Iris pigment epithelial cell (primary cell): Measurements from ENCODE around the gene TCF3.
A peak's percentile ranks its signal among the peaks of the same experiment; 100 is the strongest.
"Not testable (repeated sequence)": the region's sequence is repeated elsewhere in the genome, so short reads cannot be mapped to it uniquely, and the experiment has no call there.

ENCODE experiments used
- DNase-seq: peaks from one replicate; pipeline ENCODE4 v3.0.0-alpha.2; 2011; ENCODE audit warnings: low read depth

The TCF3 gene

DNA sequence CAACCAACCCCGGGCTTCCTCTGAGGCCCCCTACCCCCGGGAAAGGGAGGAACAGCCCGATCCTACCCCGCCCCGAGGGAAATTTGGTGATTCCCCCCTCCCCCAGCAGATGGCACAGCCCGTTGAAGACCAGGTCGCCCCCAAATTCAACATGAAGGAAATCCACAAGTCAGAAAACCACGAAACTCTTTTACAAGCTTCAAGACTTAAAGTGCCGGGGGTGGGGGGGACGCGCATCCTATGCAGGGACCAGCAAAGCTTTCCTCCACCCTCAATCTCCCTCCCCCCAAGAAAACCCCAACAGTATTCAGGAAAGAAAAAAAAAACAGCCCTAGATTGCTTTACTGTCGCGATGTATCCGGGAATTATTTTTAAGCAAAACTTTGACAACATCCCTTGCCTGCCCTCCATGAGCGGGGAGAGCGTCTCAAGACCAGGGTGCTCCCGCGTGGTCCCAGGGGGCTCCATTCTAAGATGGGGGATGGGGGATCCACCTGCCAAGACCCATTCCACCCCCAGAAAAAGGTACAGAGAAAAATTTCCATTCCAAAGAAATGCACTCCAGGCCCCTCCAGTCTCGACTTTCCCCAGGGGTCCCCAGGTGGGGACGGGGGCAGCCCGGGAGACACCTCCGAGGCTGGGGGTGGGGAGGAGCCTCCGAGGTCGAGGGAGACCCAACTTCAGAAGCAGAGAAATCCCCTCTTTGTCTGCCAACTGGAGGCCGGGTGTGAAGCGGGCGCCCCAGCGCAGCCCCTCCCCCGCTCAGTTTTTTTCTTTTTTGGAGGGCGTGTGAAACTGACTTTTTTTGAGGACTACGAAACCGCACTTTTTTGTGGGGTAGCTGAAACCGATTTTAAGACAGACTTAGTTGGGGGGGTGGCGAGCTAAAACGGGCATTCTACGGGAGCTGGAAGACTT, 1.5 kb downstream of the TCF3 start:
- DNase-seq = peak; percentile 47

DNA sequence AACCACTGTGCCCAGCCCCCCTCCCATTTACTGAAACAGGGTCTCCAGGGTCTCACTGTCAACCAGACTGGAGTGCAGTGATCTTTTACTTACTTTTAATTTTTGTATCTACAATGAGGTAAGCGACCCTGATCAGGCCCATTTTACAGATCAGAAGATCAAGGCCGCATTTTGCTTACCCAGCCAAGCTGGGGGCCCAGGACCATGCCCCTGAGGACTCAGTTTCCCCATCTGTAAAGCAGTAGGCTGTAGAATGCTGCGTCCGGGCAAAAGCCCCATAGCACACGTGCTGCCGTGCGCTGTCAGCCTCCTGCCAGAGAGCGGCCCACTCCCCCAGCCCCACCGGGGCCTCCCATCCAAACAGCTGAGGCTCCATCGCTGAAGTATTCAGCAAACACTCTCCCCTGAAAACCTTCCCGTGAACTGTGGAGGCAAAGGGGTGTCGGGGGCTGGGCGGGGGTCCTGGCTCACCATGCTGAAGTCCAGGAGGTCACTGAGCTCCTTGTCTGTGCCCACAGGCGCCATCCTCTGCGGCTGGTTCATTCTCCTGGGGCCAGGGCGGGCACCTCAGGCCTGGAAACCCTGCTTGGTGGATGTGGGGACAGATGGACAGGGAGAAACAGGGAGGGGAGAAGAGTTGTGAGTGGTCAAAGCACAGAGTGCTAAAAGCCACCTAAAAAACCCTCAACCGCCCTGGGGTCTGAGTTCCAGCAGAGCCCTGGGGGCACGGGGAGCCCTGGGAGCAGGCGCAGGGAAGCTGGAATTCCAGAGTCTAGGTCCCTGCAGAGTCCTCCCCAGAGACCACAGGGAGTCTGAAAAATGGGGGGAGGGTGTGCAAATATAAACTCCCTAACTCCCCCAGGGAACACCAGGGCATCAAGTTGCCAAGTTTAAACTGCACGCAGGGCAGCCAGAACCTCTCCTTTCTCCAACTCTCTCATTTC, 2.4 kb downstream of the TCF3 start:
- no peak for DNase-seq

DNA sequence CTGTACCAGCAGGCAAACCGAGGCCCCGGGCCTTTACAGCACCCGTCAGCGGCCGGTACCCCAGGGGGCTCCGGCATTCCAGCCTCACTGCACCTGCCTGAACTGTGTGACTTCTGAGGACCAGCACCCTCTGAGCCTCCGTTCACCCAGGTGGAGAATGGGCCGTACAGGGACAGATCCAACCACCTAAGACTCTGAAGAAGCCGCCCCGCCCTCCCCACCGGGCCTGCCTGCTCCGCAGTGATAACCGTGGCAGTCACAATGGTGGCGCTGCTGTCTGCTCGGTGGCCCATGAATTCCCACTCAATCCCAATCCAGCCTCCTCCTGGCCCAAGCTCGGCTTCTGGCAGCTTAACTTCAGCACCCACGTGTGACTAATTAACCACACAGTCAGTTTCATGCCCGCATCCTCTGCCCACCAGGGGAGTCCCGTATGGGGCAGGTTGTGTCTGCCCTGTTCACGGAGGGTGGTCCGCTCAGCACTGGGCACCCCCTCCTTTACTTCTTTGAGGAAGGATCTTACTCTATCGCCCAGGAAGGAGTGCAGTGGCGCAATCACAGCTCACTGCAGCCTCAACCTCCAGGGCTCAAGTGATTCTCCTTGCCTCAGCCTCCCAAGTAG, 3.4 kb downstream of the TCF3 start:
- DNase-seq = no peak

DNA sequence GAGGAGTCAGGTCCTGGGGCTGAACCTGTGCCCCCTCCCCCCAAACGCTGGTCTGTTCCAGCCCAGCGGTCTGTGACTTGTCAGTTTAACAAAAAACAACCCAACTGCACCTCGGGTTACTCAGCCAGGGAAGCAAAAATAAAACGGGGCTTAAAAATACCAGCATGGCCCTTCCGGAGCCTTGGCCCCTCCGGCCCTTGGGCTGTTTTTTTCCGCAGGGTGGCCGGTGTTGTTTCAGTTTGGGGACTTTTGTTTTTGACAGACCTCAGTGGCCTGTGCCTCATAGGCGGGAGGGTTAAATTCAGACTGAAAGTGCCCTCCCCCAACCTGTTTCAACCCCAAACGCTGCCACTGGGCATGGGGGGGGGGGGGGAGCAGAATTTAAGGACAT, 4.0 kb downstream of the TCF3 start:
- DNase-seq = no peak

- DNase-seq = no peak
These were observed 4.6 kb downstream of the TCF3 start for GRCh38 chr19:1647501-1648458.

- no peak for DNase-seq
These were observed 5.6 kb downstream of the TCF3 start for GRCh38 chr19:1646659-1647453.

GRCh38 chr19:1646149-1646548, 6.3 kb downstream of the TCF3 start:
- DNase-seq = no peak

DNA sequence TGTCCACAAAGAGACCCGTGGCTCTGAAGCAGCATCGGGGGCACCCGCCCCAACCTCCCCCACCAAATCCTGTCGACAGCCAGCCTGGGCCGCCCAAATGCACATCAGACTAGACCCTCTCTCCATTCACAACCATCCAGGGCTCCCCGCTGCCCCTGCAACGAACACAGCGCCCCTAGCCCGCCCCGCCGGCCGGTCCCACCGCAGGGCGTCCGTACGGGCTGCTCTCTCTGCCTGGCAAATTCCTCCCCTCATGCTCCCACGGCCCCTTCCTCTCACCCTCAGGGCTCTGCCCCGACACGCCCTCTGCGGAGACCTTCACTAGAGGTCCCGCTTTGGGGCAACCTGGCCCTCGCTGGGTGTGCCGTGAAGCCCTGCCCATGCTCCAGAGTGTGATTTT, 7.1 kb downstream of the TCF3 start:
- no peak for DNase-seq

GRCh38 chr19:1644070-1644469, 8.3 kb downstream of the TCF3 start:
- DNase-seq = no peak

DNA sequence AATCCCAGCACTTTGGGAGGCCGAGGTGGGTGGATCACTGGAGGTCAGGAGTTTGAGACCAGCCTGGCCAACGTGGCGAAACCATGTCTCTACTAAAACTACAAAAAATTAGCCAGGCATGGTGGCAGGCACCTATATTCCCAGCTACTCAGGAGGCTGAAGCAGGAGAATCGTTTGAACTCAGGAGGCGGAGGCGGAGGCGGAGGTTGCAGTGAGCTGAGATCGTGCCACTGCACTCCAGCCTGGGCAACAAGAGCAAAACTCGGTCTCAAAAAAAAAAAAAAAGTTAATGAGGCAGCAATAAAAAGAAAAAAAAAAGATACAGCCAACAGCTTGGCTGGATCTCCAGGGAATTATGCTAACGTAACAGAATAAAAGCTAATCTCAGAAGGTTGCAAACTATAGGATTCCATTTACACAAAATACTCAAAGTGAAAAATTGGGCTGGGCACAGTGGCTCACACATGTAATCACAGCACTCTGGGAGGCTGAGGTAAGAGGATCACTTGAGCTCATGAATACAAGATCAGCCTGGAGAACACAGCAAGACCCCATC, 11.4 kb downstream of the TCF3 start:
- not testable (repeated sequence) for DNase-seq

DNA sequence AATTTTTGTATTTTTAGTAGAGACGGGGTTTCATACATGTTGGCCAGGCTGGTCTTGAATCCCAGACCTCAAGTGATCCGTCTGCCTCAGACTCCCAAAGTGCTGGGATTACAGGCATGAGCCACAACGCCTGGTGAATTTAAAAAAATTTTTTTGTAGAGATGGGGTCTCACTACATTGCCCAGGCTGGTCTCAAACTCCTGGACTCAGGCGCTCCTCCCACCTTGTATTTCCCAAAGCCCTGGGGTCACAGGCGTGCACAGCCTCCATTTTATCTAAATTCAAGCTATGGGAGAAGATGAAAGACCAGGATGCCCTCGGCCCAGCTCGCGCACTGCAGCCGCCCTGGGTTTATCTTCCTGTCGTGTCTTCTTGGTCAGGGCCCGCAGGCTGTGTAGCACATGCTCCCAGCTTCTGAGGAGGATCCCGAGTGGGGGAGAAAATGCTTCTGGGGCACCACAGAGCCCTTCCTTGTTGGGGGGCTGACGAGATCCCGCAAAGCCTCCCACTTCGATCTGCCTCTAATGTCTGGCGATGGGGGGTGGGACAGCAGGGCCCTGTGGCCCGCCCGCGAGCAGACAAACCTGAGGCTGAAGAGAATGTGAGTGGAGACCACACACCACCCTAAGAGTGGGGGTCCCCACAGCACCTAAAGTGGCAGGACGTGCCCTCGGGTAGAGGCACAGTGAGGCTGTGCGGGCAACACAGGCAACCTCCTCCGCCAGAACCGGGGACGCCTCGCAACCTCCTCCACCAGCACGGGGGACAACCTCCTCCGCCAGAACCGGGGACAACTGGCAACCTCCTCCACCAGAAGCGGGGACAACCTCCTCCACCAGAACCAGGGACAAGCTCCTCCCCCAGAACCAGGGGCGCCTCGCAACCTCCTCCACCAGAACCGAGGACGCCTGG, 15.8 kb downstream of the TCF3 start:
- no peak for DNase-seq

GRCh38 chr19:1634938-1635243, 17.5 kb downstream of the TCF3 start:
- no peak for DNase-seq

- DNase-seq = no peak
These were observed 18.0 kb downstream of the TCF3 start for GRCh38 chr19:1634242-1634937.

DNA sequence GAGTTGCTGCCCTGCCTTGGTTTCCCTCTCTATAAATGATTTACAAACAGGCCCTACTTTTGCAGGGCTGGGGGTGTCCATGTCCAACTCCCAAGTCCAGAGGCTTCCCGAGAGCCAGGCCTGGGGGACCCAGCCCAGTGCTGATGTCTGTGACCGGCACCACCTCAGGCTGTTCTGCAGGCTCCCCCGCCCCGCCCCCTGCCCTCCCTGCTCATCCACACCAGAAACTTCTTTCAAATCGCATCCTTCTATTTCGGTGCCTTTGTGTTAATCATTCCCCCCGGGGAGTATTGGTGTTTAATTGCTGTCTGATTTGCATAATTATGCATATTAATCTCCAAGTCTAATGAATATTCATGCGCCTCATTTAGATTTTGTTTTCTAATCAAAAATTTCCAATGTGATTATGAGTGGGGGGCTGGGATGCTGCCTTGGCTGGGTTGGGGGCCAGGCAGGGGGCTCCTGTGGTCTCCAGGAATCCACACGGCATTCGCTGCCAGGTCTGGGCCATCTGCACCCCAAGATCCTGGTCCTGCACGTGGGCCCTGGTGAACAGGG, 19.1 kb downstream of the TCF3 start:
- DNase-seq = no peak

DNA sequence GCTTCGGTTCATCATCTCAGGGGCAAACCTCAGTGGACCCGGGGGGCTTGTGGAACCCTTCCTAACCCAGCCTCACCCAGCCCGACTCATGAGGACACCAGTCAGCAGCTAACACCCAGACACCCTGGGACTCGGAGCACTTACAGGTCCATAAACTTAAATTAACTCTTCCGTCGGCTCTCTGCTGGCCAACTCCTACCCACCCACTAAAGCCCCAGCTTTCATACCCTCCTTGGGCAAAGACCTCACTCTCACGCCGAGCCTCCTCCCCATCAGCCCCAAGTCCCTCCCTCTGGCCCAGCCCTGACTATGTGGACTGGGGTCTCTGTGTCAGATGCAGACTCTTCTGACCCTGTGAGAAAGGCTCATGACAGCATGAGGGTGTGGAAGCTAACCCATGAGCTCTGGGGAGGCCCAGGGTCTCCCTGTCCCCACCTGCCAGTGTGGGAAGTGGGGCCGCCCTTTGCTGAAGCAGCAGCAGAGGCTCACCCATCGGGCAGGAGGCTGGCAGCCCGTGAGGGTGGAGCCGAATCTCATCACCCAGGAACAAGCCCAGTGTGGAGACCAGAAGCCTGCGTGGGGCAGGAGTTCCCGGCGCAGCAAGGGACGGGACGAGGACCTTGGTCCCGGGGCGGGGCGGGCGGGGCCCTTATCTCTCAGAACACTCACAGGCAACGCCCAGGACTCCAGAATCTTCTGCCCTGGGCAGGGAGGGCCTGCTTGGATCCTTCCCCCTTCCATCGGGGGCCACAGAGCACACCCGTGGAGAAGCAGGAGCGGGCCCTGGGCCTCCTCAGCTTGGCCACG, 19.8 kb downstream of the TCF3 start:
- no peak for DNase-seq

DNA sequence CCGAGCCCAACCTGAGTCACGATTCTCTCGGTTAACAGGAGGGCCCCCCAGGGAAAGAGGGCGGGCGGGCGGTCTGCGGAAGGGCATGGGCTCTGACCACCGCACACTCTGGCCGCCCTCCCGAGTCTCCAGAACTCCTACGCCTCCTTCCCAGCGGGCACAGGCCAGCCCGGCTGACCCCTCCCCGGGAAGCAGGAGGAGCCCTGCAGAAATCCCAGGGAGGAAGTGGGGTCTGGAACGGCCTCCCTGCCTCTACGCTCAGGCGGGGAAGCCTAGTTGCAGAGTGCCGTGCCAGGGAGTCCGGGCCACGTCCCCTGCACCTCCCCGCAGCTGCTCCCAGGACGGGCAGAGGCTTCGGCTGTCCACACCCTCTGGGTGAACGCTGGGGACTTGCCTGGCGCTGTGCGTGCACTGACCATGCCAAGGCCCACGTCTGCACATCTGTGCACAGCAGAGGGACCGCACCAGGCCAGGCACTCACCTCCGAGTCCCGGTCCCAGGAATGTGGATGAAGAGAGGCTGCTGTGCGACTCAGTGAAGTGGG, 20.8 kb downstream of the TCF3 start:
- no peak for DNase-seq

- no peak for DNase-seq
These were observed 21.6 kb downstream of the TCF3 start for GRCh38 chr19:1630811-1631210.
